MCF 10A (cell line): Measurements from ENCODE around the gene LILRA1. TPM values are rescaled to one million over a fixed set of nuclear protein-coding genes. Genes with fewer than 3 reads are reported as not detected.
"Not testable (repeated sequence)": the region's sequence is repeated elsewhere in the genome, so short reads cannot be mapped to it uniquely, and the experiment has no call there.

Experiments
- BruUV-seq: library from RNA; stranded (reverse); fragments of 400-500 nt; replicated peaks from 2 replicates; lab custom pipeline; 2021; lab: Mats Ljungman, UMichigan
- CTCF ChIA-PET: fragments of 300-600 bp; sonication (Branson Sonifier 250); formaldehyde crosslinking; extraction: SDS; loops from one replicate; lab custom pipeline; 2021; ENCODE audit warnings: antibody characterized with exemption, inconsistent platforms; lab: Yijun Ruan, JAX
- POLR2A ChIA-PET: fragments of 300-600, 350-650 bp; sonication (Branson Sonifier 250); formaldehyde crosslinking; extraction: SDS; loops from one replicate; lab custom pipeline; 2020; ENCODE audit warnings: antibody characterized with exemption, inconsistent platforms; lab: Yijun Ruan, JAX
- DNase-seq: peaks from one replicate; pipeline ENCODE4 v3.0.0-alpha.2; 2018; ENCODE audit not compliant: unreplicated experiment
- H3K27ac Mint-ChIP-seq: one replicate; pipeline ENCODE4 v1.8.0; 2022; ENCODE audit warnings: mild to moderate bottlenecking, low read depth, mixed read lengths; ENCODE audit not compliant: unreplicated experiment
- H3K27me3 Mint-ChIP-seq: one replicate; pipeline ENCODE4 v1.8.0; 2022; ENCODE audit warnings: mixed read lengths; ENCODE audit not compliant: insufficient read depth, unreplicated experiment
- H3K36me3 Mint-ChIP-seq: one replicate; pipeline ENCODE4 v1.8.0; 2022; ENCODE audit warnings: mild to moderate bottlenecking, moderate library complexity, mixed read lengths; ENCODE audit not compliant: insufficient read depth, unreplicated experiment
- H3K4me1 Mint-ChIP-seq: one replicate; pipeline ENCODE4 v1.8.0; 2022; ENCODE audit warnings: mixed read lengths; ENCODE audit not compliant: insufficient read depth, unreplicated experiment
- H3K4me3 Mint-ChIP-seq: one replicate; pipeline ENCODE4 v1.8.0; 2022; ENCODE audit warnings: mild to moderate bottlenecking, moderate library complexity, mixed read lengths; ENCODE audit not compliant: unreplicated experiment
- H3K9me3 Mint-ChIP-seq: one replicate; pipeline ENCODE4 v1.8.0; 2022; ENCODE audit warnings: mixed read lengths; ENCODE audit not compliant: unreplicated experiment
- CTCF ChIP-seq: fragments of 200-600 bp; IDR thresholded peaks from one replicate; pipeline ENCODE4 v1.8.0; 2022; ENCODE audit warnings: antibody characterized with exemption, mild to moderate bottlenecking; ENCODE audit not compliant: unreplicated experiment
- intact Hi-C: fragments of 100-400 bp; cut with micrococcal nuclease; formaldehyde crosslinking; loops from 2 replicates; pipeline ENCODE4 v1.14.1; 2022
- total RNA-seq: library from RNA; stranded (reverse); gene quantifications from 2 replicates; pipeline ENCODE4 v1.2.3, GENCODE V29; 2022

LILRA1 gene
- total RNA-seq, 1 experiment from 2014 or later = not detected

GRCh38 chr19:54574051-54574450 is 19.4 kb upstream of the LILRA1 start:
- Mint-ChIP-seq H3K9me3 (no peaks in the 10 kb centered on the region), H3K36me3 (no peaks in the 10 kb centered on the region), H3K27me3 (no peaks in the 10 kb centered on the region), H3K4me3 (no peak overlapping the region), H3K4me1 (no peaks in the 10 kb centered on the region), H3K27ac (no peak overlapping the region)
- TF ChIP-seq CTCF = no peak
- ChIA-PET POLR2A (no interaction called here), CTCF (no interaction called here)
- no peak for DNase-seq
- intact Hi-C loops = no loop called here
- no TSS peak for BruUV-seq

GRCh38 chr19:54574527-54575056 is 18.8 kb upstream of the LILRA1 start:
- no TSS peak for BruUV-seq
- H3K4me3 Mint-ChIP-seq = no peak overlapping the region
- no peaks in the 10 kb centered on the region for H3K27me3 Mint-ChIP-seq
- no peak overlapping the region for H3K27ac Mint-ChIP-seq
- no peak for DNase-seq
- no peaks in the 10 kb centered on the region for H3K9me3 Mint-ChIP-seq
- ChIA-PET CTCF (no interaction called here), POLR2A (no interaction called here)
- no peaks in the 10 kb centered on the region for H3K4me1 Mint-ChIP-seq
- H3K36me3 Mint-ChIP-seq = no peaks in the 10 kb centered on the region
- TF ChIP-seq CTCF = no peak
- intact Hi-C loops = no loop called here

DNA sequence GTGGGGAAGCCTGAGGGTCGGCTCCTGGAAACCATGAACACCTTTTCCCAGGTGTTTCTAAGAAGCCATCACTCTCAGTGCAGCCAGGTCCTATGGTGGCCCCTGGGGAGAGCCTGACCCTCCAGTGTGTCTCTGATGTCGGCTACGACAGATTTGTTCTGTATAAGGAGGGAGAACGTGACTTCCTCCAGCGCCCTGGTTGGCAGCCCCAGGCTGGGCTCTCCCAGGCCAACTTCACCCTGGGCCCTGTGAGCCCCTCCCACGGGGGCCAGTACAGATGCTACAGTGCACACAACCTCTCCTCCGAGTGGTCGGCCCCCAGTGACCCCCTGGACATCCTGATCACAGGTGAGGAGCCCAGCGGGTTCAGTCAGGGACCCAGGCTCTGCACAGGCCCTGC is 18.2 kb upstream of the LILRA1 start:
- intact Hi-C loops, H3K27ac Mint-ChIP-seq, H3K4me1 Mint-ChIP-seq, DNase-seq, H3K9me3 Mint-ChIP-seq, H3K36me3 Mint-ChIP-seq, H3K4me3 Mint-ChIP-seq, H3K27me3 Mint-ChIP-seq, BruUV-seq, POLR2A ChIA-PET, CTCF ChIA-PET: not testable (repeated sequence)

DNA sequence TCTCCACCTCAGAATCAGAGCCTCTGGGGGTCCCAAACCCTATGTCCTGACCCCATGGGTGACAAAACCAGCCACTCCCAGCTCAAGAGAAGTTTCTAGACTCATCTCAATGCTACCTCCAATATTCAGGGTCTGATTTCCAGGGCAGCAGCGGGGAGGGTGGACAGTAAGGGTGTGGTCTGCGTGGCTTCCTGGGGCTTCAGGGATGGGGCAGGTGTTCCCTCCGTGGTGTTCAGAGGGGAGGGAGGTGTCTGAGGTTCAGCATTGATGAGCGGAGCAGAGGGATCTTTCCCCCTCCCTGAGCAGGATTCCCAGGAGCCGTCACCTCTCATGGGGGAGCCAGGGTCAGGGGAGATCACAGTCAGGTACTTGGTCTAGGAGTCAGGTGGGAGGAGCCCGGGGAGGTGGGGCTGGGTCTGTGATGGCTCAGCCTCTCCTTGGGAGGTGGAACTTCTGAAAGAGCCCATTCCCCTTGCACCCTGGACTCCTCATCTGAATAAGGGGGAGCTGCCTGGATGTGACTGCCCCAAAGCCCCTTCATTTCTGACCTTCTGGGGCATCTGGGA is 16.9 kb upstream of the LILRA1 start:
- no TSS peak for BruUV-seq
- TF ChIP-seq CTCF = no peak
- Mint-ChIP-seq H3K36me3 (no peaks in the 10 kb centered on the region), H3K9me3 (no peaks in the 10 kb centered on the region), H3K27ac (no peak overlapping the region), H3K4me3 (no peak overlapping the region), H3K4me1 (no peaks in the 10 kb centered on the region), H3K27me3 (no peaks in the 10 kb centered on the region)
- intact Hi-C loops = no loop called here
- POLR2A ChIA-PET = no interaction called here
- CTCF ChIA-PET = no interaction called here
- DNase-seq = no peak

- no TSS peak for BruUV-seq
- H3K4me3 Mint-ChIP-seq = no peak overlapping the region
- peaks cover 2% of the 10 kb centered on the region for H3K9me3 Mint-ChIP-seq
- no peak overlapping the region for H3K27ac Mint-ChIP-seq
- H3K36me3 Mint-ChIP-seq = no peaks in the 10 kb centered on the region
- intact Hi-C loops = no loop called here
- no peaks in the 10 kb centered on the region for H3K4me1 Mint-ChIP-seq
- H3K27me3 Mint-ChIP-seq = no peaks in the 10 kb centered on the region
- POLR2A ChIA-PET = no interaction called here
- no peak for DNase-seq
- CTCF ChIA-PET = no interaction called here
- TF ChIP-seq CTCF = no peak
These were observed 16.1 kb upstream of the LILRA1 start for GRCh38 chr19:54577334-54577733.

GRCh38 chr19:54578268-54578667 is 15.2 kb upstream of the LILRA1 start:
- H3K4me1 Mint-ChIP-seq, H3K27me3 Mint-ChIP-seq, CTCF ChIA-PET, intact Hi-C loops, BruUV-seq, H3K36me3 Mint-ChIP-seq, POLR2A ChIA-PET, DNase-seq, H3K27ac Mint-ChIP-seq, H3K4me3 Mint-ChIP-seq: not testable (repeated sequence)
- H3K9me3 Mint-ChIP-seq = peaks cover 11% of the 10 kb centered on the region
